Ovary (tissue), 3 donors: ENCODE data around the gene ILDR2.

Experiments
- EP300 ChIP-seq: sonication (generic); formaldehyde crosslinking; IDR thresholded peaks from one replicate; pipeline ENCODE4 v1.6.1; 2017; ENCODE audit warnings: antibody characterized with exemption
- POLR2A ChIP-seq: fragments of 450-650 bp; IDR thresholded peaks from one replicate; pipeline ENCODE4 v1.6.1; 2017; ENCODE audit warnings: antibody characterized with exemption, mild to moderate bottlenecking, moderate library complexity
- TF ChIP-seq, protein P1 (sequence below), 3 donors: fragments of 450-650 bp in 2 of 3; fragments of 200-600 bp in 1 of 3; IDR thresholded peaks; one replicate each; pipeline versions ENCODE4 v1.5.1 to v1.8.0; 2016 to 2022; ENCODE audit warnings: antibody characterized with exemption in 3 of 3, mild to moderate bottlenecking in 1 of 3
- donor health status: DM: no; HTN: no; CAD: no.

DNA sequence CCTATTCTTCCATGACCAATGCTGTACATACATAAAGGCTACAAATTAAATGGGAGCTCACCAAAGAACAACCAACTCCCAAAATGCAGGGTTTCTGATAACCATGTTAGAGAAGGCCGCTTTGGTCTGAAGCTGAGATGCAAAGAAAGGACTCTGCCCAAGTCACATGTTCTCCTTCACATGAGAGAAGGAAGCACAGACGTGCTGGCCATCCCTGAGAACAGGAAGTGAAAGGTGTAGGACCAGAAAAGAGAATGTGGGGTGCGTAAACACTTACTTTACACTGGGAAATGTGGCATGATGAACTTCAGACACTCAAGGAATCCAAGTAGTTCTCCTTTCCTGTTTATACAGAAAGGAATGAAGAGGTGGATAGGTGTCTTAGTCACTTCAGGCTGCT lies 67.6 kb downstream of the ILDR2 start:
- TF ChIP-seq, protein P1, sequence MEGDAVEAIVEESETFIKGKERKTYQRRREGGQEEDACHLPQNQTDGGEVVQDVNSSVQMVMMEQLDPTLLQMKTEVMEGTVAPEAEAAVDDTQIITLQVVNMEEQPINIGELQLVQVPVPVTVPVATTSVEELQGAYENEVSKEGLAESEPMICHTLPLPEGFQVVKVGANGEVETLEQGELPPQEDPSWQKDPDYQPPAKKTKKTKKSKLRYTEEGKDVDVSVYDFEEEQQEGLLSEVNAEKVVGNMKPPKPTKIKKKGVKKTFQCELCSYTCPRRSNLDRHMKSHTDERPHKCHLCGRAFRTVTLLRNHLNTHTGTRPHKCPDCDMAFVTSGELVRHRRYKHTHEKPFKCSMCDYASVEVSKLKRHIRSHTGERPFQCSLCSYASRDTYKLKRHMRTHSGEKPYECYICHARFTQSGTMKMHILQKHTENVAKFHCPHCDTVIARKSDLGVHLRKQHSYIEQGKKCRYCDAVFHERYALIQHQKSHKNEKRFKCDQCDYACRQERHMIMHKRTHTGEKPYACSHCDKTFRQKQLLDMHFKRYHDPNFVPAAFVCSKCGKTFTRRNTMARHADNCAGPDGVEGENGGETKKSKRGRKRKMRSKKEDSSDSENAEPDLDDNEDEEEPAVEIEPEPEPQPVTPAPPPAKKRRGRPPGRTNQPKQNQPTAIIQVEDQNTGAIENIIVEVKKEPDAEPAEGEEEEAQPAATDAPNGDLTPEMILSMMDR (IDR thresholded peaks at IDR 0.05), result no peak
- TF ChIP-seq POLR2A, result no peak
- TF ChIP-seq EP300, result no peak
